ENCODE data around the gene LYPD5.

DNA sequence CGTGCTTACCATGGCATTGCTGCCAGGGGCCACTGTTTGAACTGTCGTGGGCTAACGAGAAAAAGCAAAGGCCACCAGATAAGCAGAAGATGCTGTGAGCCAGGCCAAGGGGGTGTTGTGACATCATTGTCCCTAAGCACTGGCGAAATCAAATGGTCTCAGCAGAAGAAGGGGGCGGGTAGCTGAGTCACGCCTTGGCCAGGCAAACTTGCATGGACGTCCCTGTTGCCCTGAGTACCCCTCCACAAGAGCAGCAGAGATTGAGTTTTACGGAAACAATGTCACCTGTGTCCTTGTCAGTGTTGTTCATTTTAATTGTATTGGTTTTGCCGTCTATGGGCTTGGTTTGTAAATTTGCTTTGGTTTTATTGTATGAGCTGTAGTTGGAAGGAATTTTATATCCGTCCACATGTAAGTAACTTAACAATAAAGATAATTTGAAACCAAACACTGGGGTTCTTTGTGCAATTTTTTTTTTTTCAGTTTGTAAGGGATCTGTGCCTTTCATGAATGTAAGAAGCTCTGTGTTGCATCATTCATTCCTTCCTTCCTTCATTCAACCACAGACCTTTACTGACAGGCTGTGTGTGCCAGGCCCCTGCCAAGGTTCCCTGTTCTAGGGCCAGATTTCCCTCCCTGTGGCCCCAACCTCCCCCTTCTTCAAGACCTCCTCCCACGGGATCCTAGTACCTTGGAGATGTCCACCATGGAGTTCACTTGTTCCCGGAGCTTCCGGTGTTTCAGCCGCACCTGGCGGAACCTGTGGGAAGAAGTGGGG lies 33.8 kb downstream of the LYPD5 start:
- no peak for TF ChIP-seq EZH2phosphoT487 (IDR thresholded peaks at IDR 0.05; ENCODE audit: insufficient read depth, low read depth)
- TF ChIP-seq EZH2 (IDR thresholded peaks at IDR 0.05; ENCODE audit: insufficient read depth, poor library complexity, severe bottlenecking) = no peak

All from GM23248 (cell line).